Measurements from ENCODE around the gene MAPKAPK2.

DNA sequence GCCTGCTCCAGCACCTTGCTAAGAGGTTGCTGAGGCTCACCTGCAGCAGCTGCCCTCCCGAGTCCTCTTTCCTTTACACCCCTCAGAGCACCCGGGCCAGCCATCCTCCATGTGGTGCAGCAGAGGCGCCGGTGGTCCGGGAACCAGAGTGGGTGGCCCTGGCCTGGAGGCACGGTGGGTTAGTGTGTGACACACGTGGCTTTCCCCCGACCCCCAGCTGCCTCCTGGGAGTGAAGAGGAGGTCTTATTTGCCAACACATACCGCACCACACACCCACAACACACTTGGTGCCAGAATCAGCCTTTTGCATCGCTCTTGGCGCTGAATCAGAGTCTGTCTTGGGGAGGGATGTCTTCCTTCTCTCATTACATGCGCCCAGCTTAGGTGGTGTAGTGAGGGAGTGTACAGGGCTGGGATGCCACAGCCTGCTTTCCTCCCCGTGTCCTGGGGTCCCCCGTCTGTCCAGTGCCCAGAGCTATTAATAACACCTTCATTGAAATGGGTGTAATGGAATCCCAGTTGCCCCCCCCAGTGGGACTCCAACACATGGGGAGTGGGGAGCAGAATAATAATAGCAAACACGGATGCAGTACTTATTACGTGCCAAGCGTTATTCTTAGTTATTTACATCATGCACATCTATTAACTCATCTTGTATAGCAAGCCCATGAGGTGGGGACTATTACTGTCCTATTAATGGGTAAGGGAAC, 38.2 kb downstream of the MAPKAPK2 start:
- TF ChIP-seq, protein P1, sequence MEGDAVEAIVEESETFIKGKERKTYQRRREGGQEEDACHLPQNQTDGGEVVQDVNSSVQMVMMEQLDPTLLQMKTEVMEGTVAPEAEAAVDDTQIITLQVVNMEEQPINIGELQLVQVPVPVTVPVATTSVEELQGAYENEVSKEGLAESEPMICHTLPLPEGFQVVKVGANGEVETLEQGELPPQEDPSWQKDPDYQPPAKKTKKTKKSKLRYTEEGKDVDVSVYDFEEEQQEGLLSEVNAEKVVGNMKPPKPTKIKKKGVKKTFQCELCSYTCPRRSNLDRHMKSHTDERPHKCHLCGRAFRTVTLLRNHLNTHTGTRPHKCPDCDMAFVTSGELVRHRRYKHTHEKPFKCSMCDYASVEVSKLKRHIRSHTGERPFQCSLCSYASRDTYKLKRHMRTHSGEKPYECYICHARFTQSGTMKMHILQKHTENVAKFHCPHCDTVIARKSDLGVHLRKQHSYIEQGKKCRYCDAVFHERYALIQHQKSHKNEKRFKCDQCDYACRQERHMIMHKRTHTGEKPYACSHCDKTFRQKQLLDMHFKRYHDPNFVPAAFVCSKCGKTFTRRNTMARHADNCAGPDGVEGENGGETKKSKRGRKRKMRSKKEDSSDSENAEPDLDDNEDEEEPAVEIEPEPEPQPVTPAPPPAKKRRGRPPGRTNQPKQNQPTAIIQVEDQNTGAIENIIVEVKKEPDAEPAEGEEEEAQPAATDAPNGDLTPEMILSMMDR (IDR thresholded peaks at IDR 0.05) = no peak
- no peak for TF ChIP-seq POLR2A (IDR thresholded peaks at IDR 0.05)

Data from adrenal gland (tissue), 5 donors.